Endothelial cell of umbilical vein (primary cell): ENCODE results near the gene LILRA6. TPM values are rescaled to one million over a fixed set of nuclear protein-coding genes. Genes with fewer than 3 reads are reported as not detected.
A peak's percentile ranks its signal among the peaks of the same experiment; 100 is the strongest.

Source experiments
- BruUV-seq: library from RNA; stranded (reverse); fragments of 400-500 nt; replicated peaks from 2 replicates; lab custom pipeline; 2021; lab: Mats Ljungman, UMichigan
- CTCF ChIA-PET: fragments of 300-600, 350-600 bp; sonication (Branson Sonifier 250); formaldehyde crosslinking; loops from one replicate; lab custom pipeline; 2021; ENCODE audit warnings: antibody characterized with exemption, inconsistent platforms; lab: Charles Lee
- POLR2A ChIA-PET: fragments of 300-600, 350-600 bp; sonication (Branson Sonifier 250); formaldehyde crosslinking; loops from one replicate; lab custom pipeline; 2021; ENCODE audit warnings: antibody characterized with exemption, inconsistent platforms; lab: Charles Lee
- DNase-seq: peaks from one replicate; pipeline ENCODE4 v3.0.0-alpha.2; 2011; ENCODE audit warnings: low read depth, low spot score
- FAIRE-seq: peaks from 2 replicates; lab custom pipeline; 2011; peaks lifted over from hg19 to GRCh38; lab: Jason Lieb, UNC
- H2AFZ ChIP-seq: 2 replicates; pipeline ENCODE4 v1.6.0; 2012; ENCODE audit warnings: low read depth, low read length, control low read depth, inconsistent platforms
- H3K27ac ChIP-seq: 2 replicates; pipeline ENCODE4 v1.5.1; 2011; ENCODE audit warnings: low read depth, mild to moderate bottlenecking, control low read depth, low read length, moderate library complexity; ENCODE audit not compliant: insufficient read depth
- H3K27me3 ChIP-seq, 2 experiments: 2 replicates each; pipeline versions ENCODE4 v1.6.0 to v1.6.1; 2011; ENCODE audit warnings: low read length in 2 of 2, mixed read lengths in 1 of 2; ENCODE audit not compliant: control insufficient read depth in 2 of 2, insufficient read depth in 2 of 2
- H3K36me3 ChIP-seq, 2 experiments: 2 replicates in 1 of 2; 3 replicates in 1 of 2; pipeline ENCODE4 v1.5.1; 2011; ENCODE audit warnings: low read length in 2 of 2, mild to moderate bottlenecking in 1 of 2, moderate library complexity in 1 of 2; ENCODE audit not compliant: control insufficient read depth in 2 of 2, insufficient read depth in 2 of 2; ENCODE audit errors: extremely low read depth in 1 of 2
- H3K4me1 ChIP-seq: 3 replicates; pipeline ENCODE4 v1.5.1; 2011; ENCODE audit warnings: mild to moderate bottlenecking, low read length; ENCODE audit not compliant: control insufficient read depth, insufficient read depth; ENCODE audit errors: extremely low read depth
- H3K4me2 ChIP-seq: 2 replicates; pipeline ENCODE4 v1.6.1; 2011; ENCODE audit warnings: low read length, control low read depth, mixed read lengths; ENCODE audit not compliant: insufficient read depth
- H3K4me3 ChIP-seq, 3 experiments: fragments of 200-600 bp in 1 of 3; sonication (generic), shearing (Covaris generic) in 1 of 3; replicated peaks in 1 of 3; 2 replicates each; pipeline ENCODE4 v1.5.1; 2011 to 2016; ENCODE audit warnings: control low read depth in 3 of 3, low read length in 3 of 3, mild to moderate bottlenecking in 2 of 3, inconsistent platforms in 1 of 3, low read depth in 1 of 3, moderate library complexity in 1 of 3; ENCODE audit not compliant: insufficient read depth in 1 of 3
- H3K79me2 ChIP-seq: 2 replicates; pipeline ENCODE4 v1.6.0; 2012; ENCODE audit warnings: low read length, inconsistent platforms; ENCODE audit not compliant: control insufficient read depth, insufficient read depth
- H3K9ac ChIP-seq: replicated peaks from 2 replicates; pipeline ENCODE3; 2011; ENCODE audit warnings: low read length, control low read depth; ENCODE audit not compliant: insufficient read depth; ENCODE audit errors: extremely low read depth
- H3K9me1 ChIP-seq: replicated peaks from 3 replicates; pipeline ENCODE4 v1.6.0; 2011; ENCODE audit warnings: mild to moderate bottlenecking, low read length; ENCODE audit not compliant: control insufficient read depth, insufficient read depth; ENCODE audit errors: extremely low read depth
- H3K9me3 ChIP-seq: replicated peaks from 2 replicates; pipeline ENCODE4 v1.5.1; 2012; ENCODE audit warnings: low read length, inconsistent platforms; ENCODE audit not compliant: control insufficient read depth, insufficient read depth
- H4K20me1 ChIP-seq: replicated peaks from 2 replicates; pipeline ENCODE3; 2011; ENCODE audit warnings: mild to moderate bottlenecking, low read length; ENCODE audit not compliant: control insufficient read depth, insufficient read depth; ENCODE audit errors: extremely low read depth
- CTCF ChIP-seq, 2 donors: IDR thresholded peaks; 1 replicate in 1 of 2; 2 replicates in 1 of 2; pipeline ENCODE4 v1.5.1; 2011; ENCODE audit warnings: low read length in 2 of 2, mild to moderate bottlenecking in 2 of 2, moderate library complexity in 2 of 2, control low read depth in 1 of 2, inconsistent platforms in 1 of 2, low read depth in 1 of 2; ENCODE audit not compliant: insufficient read depth in 1 of 2; ENCODE audit errors: extremely low read depth in 1 of 2
- EZH2 ChIP-seq: IDR thresholded peaks from 2 replicates; pipeline ENCODE4 v1.6.1; 2012; ENCODE audit warnings: borderline replicate concordance, low read depth, mild to moderate bottlenecking, moderate library complexity, low read length, inconsistent platforms; ENCODE audit not compliant: severe bottlenecking
- GATA2 ChIP-seq: IDR thresholded peaks from 2 replicates; pipeline ENCODE4 v1.7.0; 2011; ENCODE audit warnings: low read depth, mild to moderate bottlenecking, moderate library complexity, mixed read lengths, low read length; ENCODE audit not compliant: insufficient read length, insufficient read depth
- JUN ChIP-seq: IDR thresholded peaks from 2 replicates; pipeline ENCODE4 v1.6.1; 2011; ENCODE audit warnings: borderline replicate concordance, low read depth; ENCODE audit not compliant: insufficient read length, insufficient read depth
- MAX ChIP-seq: IDR thresholded peaks from 2 replicates; pipeline ENCODE4 v1.6.1; 2011; ENCODE audit not compliant: insufficient read depth, insufficient read length
- MYC ChIP-seq: IDR thresholded peaks from one replicate; pipeline ENCODE4 v1.6.1; 2011; ENCODE audit warnings: mild to moderate bottlenecking, low read depth, low read length
- POLR2A ChIP-seq: IDR thresholded peaks from 2 replicates; pipeline ENCODE4 v1.6.1; 2012; ENCODE audit warnings: low read depth, mild to moderate bottlenecking, control low read depth, low read length
- POLR2AphosphoS5 ChIP-seq: IDR thresholded peaks from 2 replicates; pipeline ENCODE4 v1.6.1; 2012; ENCODE audit warnings: low read depth, mild to moderate bottlenecking, control low read depth, low read length, moderate library complexity; ENCODE audit not compliant: insufficient read depth
- dilution Hi-C: fragments of 300-500 bp; cut with MboI; formaldehyde crosslinking; loops from one replicate; pipeline ENCODE4 v1.15.0; 2019; ENCODE audit warnings: low sequenced_read_pairs; ENCODE audit not compliant: extremely low pct_ligation_motif_present
- intact Hi-C: fragments of 100-400 bp; cut with micrococcal nuclease; formaldehyde crosslinking; loops from one replicate; pipeline ENCODE4 v1.10.0; 2022
- polyA plus RNA-seq, 4 experiments: library from polyadenylated mRNA; depleted of rRNA in 3 of 4; stranded (reverse) in 3 of 4; unstranded in 1 of 4; fragments of >200 nt; gene quantifications; 2 replicates each; pipeline versions ENCODE4 v1.2.1 to v1.2.3, GENCODE V29; 2011 to 2012; ENCODE audit warnings: missing spikeins in 1 of 4
- total RNA-seq: library from RNA; stranded (reverse); gene quantifications from 2 replicates; pipeline ENCODE4 v1.2.3, GENCODE V29; 2021

LILRA6 gene
- total and polyA plus RNA-seq, 2 donors (not counting 3 experiments of a cell fraction or from before 2014, with no cell fraction given): not detected

- DNase-seq (no peak), FAIRE-seq (no peak)
- H3K36me3 ChIP-seq: peaks cover 28 to 35% of the 10 kb centered on the region in 2 experiments
- H3K9me1 ChIP-seq: no peaks in the 10 kb centered on the region
- no peaks in the 10 kb centered on the region for H4K20me1 ChIP-seq
- H3K4me1 ChIP-seq: peaks cover 36% of the 10 kb centered on the region
- CTCF ChIA-PET: interaction anchor here (0.8 to 1.7 kb wide), 3 partner anchors 18 to 24 kb away, joined by 3 to 4 read pairs (median 3); partner anchors contain the start of genes MBOAT7 and TSEN34
- H3K4me3 ChIP-seq: no peak overlapping the region
- H3K27me3 ChIP-seq: no peaks in the 10 kb centered on the region
- POLR2A ChIA-PET: interaction anchor here (1.1 to 1.7 kb wide), 2 partner anchors 19 to 72 kb away, joined by 5 read pairs; partner anchors contain the start of genes CNOT3 and MBOAT7
- H3K27ac ChIP-seq: peak overlapping the region; percentile 4
- intact Hi-C loops (no loop called here), dilution Hi-C loops (no loop called here)
- no peak for TF ChIP-seq MAX
- no peak for TF ChIP-seq GATA2
- TF ChIP-seq MYC: no peak
- no peak for TF ChIP-seq POLR2AphosphoS5
- TF ChIP-seq EZH2: no peak
- no peak for TF ChIP-seq JUN
- TF ChIP-seq POLR2A: no peak
- TF ChIP-seq CTCF (IDR thresholded peaks at IDR 0.05; ENCODE audit: extremely low read depth in 1 of 2, insufficient read depth in 1 of 2, low read depth in 1 of 2, low read length in 2 of 2): no peak
- H3K79me2 ChIP-seq: peaks cover 51% of the 10 kb centered on the region
- no peak overlapping the region for H2AFZ ChIP-seq
- no TSS peak for BruUV-seq
- H3K4me2 ChIP-seq: no peak overlapping the region
- no peaks in the 10 kb centered on the region for H3K9me3 ChIP-seq
- no peak overlapping the region for H3K9ac ChIP-seq
These were observed 33.9 kb downstream of the LILRA6 start for GRCh38 chr19:54208784-54209057.
